HG02981 (cell line): ENCODE results near the gene INVS.
"Not testable (repeated sequence)": the region's sequence is repeated elsewhere in the genome, so short reads cannot be mapped to it uniquely, and the experiment has no call there.

Experiments
- ATAC-seq: cut with Tn5 transposase; IDR thresholded peaks from one replicate; pipeline ENCODE4 v1.9.1; 2021; ENCODE audit warnings: mild to moderate bottlenecking, moderate library complexity; ENCODE audit not compliant: unreplicated experiment

Gene INVS

GRCh38 chr9:100112677-100113336 is 13.8 kb downstream of the INVS start:
- no peak for ATAC-seq

GRCh38 chr9:100117316-100117715 is 18.3 kb downstream of the INVS start:
- ATAC-seq = no peak

- ATAC-seq = no peak
These were observed 21.2 kb downstream of the INVS start for GRCh38 chr9:100120286-100120685.

GRCh38 chr9:100125236-100125635 is 26.2 kb downstream of the INVS start:
- no peak for ATAC-seq

- ATAC-seq = no peak
These were observed 26.9 kb downstream of the INVS start for GRCh38 chr9:100125910-100126309.

- no peak for ATAC-seq
These were observed 27.4 kb downstream of the INVS start for GRCh38 chr9:100126423-100126822.

GRCh38 chr9:100129772-100130171 is 30.7 kb downstream of the INVS start:
- ATAC-seq = no peak

- no peak for ATAC-seq
These were observed 32.2 kb downstream of the INVS start for GRCh38 chr9:100131216-100131615.

- ATAC-seq = no peak
These were observed 32.9 kb downstream of the INVS start for GRCh38 chr9:100131875-100132430.

GRCh38 chr9:100134731-100135130 is 35.7 kb downstream of the INVS start:
- no peak for ATAC-seq

GRCh38 chr9:100136799-100137198 is 37.8 kb downstream of the INVS start:
- ATAC-seq = not testable (repeated sequence)

GRCh38 chr9:100140303-100140702 is 41.3 kb downstream of the INVS start:
- not testable (repeated sequence) for ATAC-seq

GRCh38 chr9:100141862-100142261 is 42.8 kb downstream of the INVS start:
- ATAC-seq = not testable (repeated sequence)

GRCh38 chr9:100145167-100145934 is 46.3 kb downstream of the INVS start:
- ATAC-seq = not testable (repeated sequence)

- not testable (repeated sequence) for ATAC-seq
These were observed 46.9 kb downstream of the INVS start for GRCh38 chr9:100145976-100146375.

- no peak for ATAC-seq
These were observed 51.2 kb downstream of the INVS start for GRCh38 chr9:100150214-100150613.

GRCh38 chr9:100160021-100160420 is 61.0 kb downstream of the INVS start:
- ATAC-seq = no peak

GRCh38 chr9:100167176-100167575 is 68.1 kb downstream of the INVS start:
- ATAC-seq = no peak

- no peak for ATAC-seq
These were observed 69.0 kb downstream of the INVS start for GRCh38 chr9:100167915-100168654.

- ATAC-seq = no peak
These were observed 71.0 kb downstream of the INVS start for GRCh38 chr9:100170085-100170484.

- no peak for ATAC-seq
These were observed 71.5 kb downstream of the INVS start for GRCh38 chr9:100170556-100170955.
